Measurements from ENCODE around the gene ZNF337.

Gene ZNF337

GRCh38 chr20:25624500-25624939 lies 72.1 kb downstream of the ZNF337 start:
- no peak for DNase-seq
